K562 (cell line): ENCODE data around the gene CCDC169. TPM values are rescaled to one million over a fixed set of nuclear protein-coding genes. Genes with fewer than 3 reads are reported as not detected.

Experiments
- ATAC-seq: fragments of 200-7000 bp; cut with Tn5 transposase; 3 replicates; pipeline ENCODE4 v1.9.1; 2020; ENCODE audit warnings: moderate library complexity
- BruUV-seq: library from RNA; stranded (reverse); fragments of 400-500 nt; replicated peaks from 2 replicates; lab custom pipeline; 2021; lab: Mats Ljungman, UMichigan
- CTCF ChIA-PET: fragments of 300-600 bp; formaldehyde crosslinking; extraction: SDS; loops from one replicate; lab custom pipeline; 2021; ENCODE audit warnings: low intra/inter-chr PET ratio; lab: Yijun Ruan, JAX
- POLR2A ChIA-PET: fragments of 300-600, 350-650 bp; sonication (Branson Sonifier 250); formaldehyde crosslinking; extraction: SDS; loops from one replicate; lab custom pipeline; 2021; ENCODE audit warnings: antibody characterized with exemption, inconsistent platforms; lab: Yijun Ruan, JAX
- DNase-seq, 4 experiments: peaks; one replicate each; pipeline versions ENCODE4 v3.0.0 to v3.0.0-alpha.2; 2011 to 2018; ENCODE audit warnings: low spot score in 3 of 4, mixed read lengths in 3 of 4; ENCODE audit errors: extremely low read depth in 1 of 4
- FAIRE-seq: peaks from 2 replicates; lab custom pipeline; 2011; peaks lifted over from hg19 to GRCh38; lab: Jason Lieb, UNC
- H2AFZ ChIP-seq: 2 replicates; pipeline ENCODE4 v1.6.0; 2011; ENCODE audit warnings: low read depth, low read length, control low read depth, inconsistent platforms
- H3K27ac ChIP-seq: fragments of 200-600 bp; 3 replicates; pipeline ENCODE4 v1.8.0; 2011; ENCODE audit warnings: low read depth, mild to moderate bottlenecking, control low read depth, inconsistent platforms, low read length, moderate library complexity, mixed read lengths; ENCODE audit errors: extremely low read depth
- H3K27me3 ChIP-seq, 2 experiments: fragments of 300-600 bp in 1 of 2; 2 replicates in 1 of 2; 3 replicates in 1 of 2; pipeline versions ENCODE4 v1.6.0 to v1.8.0; 2011; ENCODE audit warnings: inconsistent platforms in 2 of 2, low read length in 2 of 2, mild to moderate bottlenecking in 1 of 2, mixed read lengths in 1 of 2, moderate library complexity in 1 of 2; ENCODE audit not compliant: control insufficient read depth in 2 of 2, insufficient read depth in 2 of 2
- H3K36me3 ChIP-seq: fragments of 300-600 bp; 3 replicates; pipeline ENCODE4 v1.8.0; 2011; ENCODE audit warnings: mild to moderate bottlenecking, low read length, inconsistent platforms; ENCODE audit not compliant: control insufficient read depth, insufficient read depth
- H3K4me1 ChIP-seq, 2 experiments: fragments of 200-600 bp in 1 of 2; replicated peaks in 1 of 2; 2 replicates in 1 of 2; 3 replicates in 1 of 2; pipeline versions ENCODE4 v1.5.1 to v1.8.0; 2011; ENCODE audit warnings: inconsistent platforms in 2 of 2, low read length in 2 of 2, mild to moderate bottlenecking in 1 of 2, mixed read lengths in 1 of 2, moderate library complexity in 1 of 2; ENCODE audit not compliant: control insufficient read depth in 2 of 2, insufficient read depth in 2 of 2
- H3K4me2 ChIP-seq: 2 replicates; pipeline ENCODE4 v1.6.1; 2011; ENCODE audit warnings: low read length, control low read depth, inconsistent platforms, mixed read lengths; ENCODE audit not compliant: insufficient read depth
- H3K4me3 ChIP-seq: fragments of 200-600 bp; sonication (generic), shearing (Covaris generic); 2 replicates; pipeline ENCODE4 v1.5.1; 2016; ENCODE audit warnings: control low read depth, inconsistent platforms
- H3K79me2 ChIP-seq: fragments of 200-600 bp; 3 replicates; pipeline ENCODE4 v1.8.0; 2011; ENCODE audit warnings: low read length, inconsistent platforms; ENCODE audit not compliant: control insufficient read depth, insufficient read depth
- H3K9ac ChIP-seq, 2 experiments: 2 replicates each; pipeline versions ENCODE4 v1.6.0 to v1.6.1; 2011; ENCODE audit warnings: low read depth in 2 of 2, low read length in 2 of 2, control low read depth in 1 of 2, inconsistent platforms in 1 of 2, mild to moderate bottlenecking in 1 of 2, mixed read lengths in 1 of 2; ENCODE audit not compliant: insufficient read depth in 1 of 2
- H3K9me1 ChIP-seq: one replicate; pipeline ENCODE4 v1.6.0; 2011; ENCODE audit warnings: inconsistent platforms, mild to moderate bottlenecking, low read length, moderate library complexity; ENCODE audit not compliant: control insufficient read depth, insufficient read depth
- H3K9me3 ChIP-seq: replicated peaks from 2 replicates; pipeline ENCODE4 v1.5.1; 2011; ENCODE audit warnings: low read depth, low read length, inconsistent platforms; ENCODE audit not compliant: control insufficient read depth, insufficient read depth
- H4K20me1 ChIP-seq: replicated peaks from 2 replicates; pipeline ENCODE4 v1.6.1; 2011; ENCODE audit warnings: low read length, inconsistent platforms, mixed read lengths; ENCODE audit not compliant: control insufficient read depth, insufficient read depth
- ARID1B ChIP-seq: fragments of 450-650 bp; IDR thresholded peaks from 2 replicates; pipeline ENCODE4 v1.6.1; 2016; ENCODE audit warnings: antibody characterized with exemption, mild to moderate bottlenecking, inconsistent platforms
- C11orf30 ChIP-seq: fragments of 450-650 bp; IDR thresholded peaks from 2 replicates; pipeline ENCODE4 v1.6.1; 2016; ENCODE audit warnings: low read depth, mild to moderate bottlenecking
- GABPA ChIP-seq: fragments of 200-800 bp; sonication (Bioruptor generic); conservative IDR thresholded peaks from 2 replicates; pipeline ENCODE4 v1.6.1; 2016; ENCODE audit warnings: low read depth, missing genetic modification characterization, missing compliant biosample characterization
- HSF4 ChIP-seq: fragments of 250-450 bp; sonication (Bioruptor Pico); IDR thresholded peaks from 2 replicates; pipeline ENCODE4 v2.1.2; 2022; ENCODE audit warnings: mild to moderate bottlenecking, moderate library complexity, borderline replicate concordance
- KLF6 ChIP-seq: fragments of 250-450 bp; sonication (Bioruptor Pico); IDR thresholded peaks from 2 replicates; pipeline ENCODE4 v1.4.0; 2020; ENCODE audit warnings: mild to moderate bottlenecking, moderate library complexity, borderline replicate concordance
- MAFK ChIP-seq: IDR thresholded peaks from 2 replicates; pipeline ENCODE4 v1.6.1; 2011; ENCODE audit warnings: low read length, improper control_type of control experiment
- NFYB ChIP-seq: IDR thresholded peaks from 2 replicates; pipeline ENCODE4 v1.6.1; 2011; ENCODE audit warnings: mild to moderate bottlenecking, moderate library complexity; ENCODE audit not compliant: insufficient read length; ENCODE audit errors: extremely low read depth
- SMAD3 ChIP-seq: fragments of 450-650 bp; formaldehyde crosslinking; conservative IDR thresholded peaks from 2 replicates; pipeline ENCODE4 v1.4.0; 2020; ENCODE audit warnings: mild to moderate bottlenecking
- STAG1 ChIP-seq: sonication (generic); formaldehyde crosslinking; IDR thresholded peaks from 2 replicates; pipeline ENCODE4 v1.5.0; 2020; ENCODE audit warnings: missing genetic modification reagents, borderline replicate concordance
- STAT5B ChIP-seq: fragments of 250-450 bp; sonication (Bioruptor Pico); IDR thresholded peaks from 2 replicates; pipeline ENCODE4 v1.8.0; 2021; ENCODE audit warnings: mild to moderate bottlenecking, inconsistent platforms
- ZBTB2 ChIP-seq: fragments of 450-650 bp; IDR thresholded peaks from 2 replicates; pipeline ENCODE4 v1.6.1; 2016; ENCODE audit warnings: antibody characterized with exemption
- ZC3H11A ChIP-seq: IDR thresholded peaks from 2 replicates; pipeline ENCODE4 v1.6.1; 2012; ENCODE audit warnings: low read depth, low read length, improper control_type of control experiment
- ZNF212 ChIP-seq: fragments of 450-650 bp; formaldehyde crosslinking; IDR thresholded peaks from 2 replicates; pipeline ENCODE4 v1.4.0; 2020; ENCODE audit warnings: mild to moderate bottlenecking
- WGBS: fragments of 100-300 bp; shearing (Covaris generic); methylation state at CpG from one replicate; pipeline ENCODE4 v1.1.6; 2016; ENCODE audit warnings: low coverage, mixed read lengths; ENCODE audit not compliant: insufficient coverage; ENCODE audit errors: missing lambda C conversion rate; 5-methylcytosine and 5-hydroxymethylcytosine counted together
- in situ Hi-C: fragments of 300-500 bp; cut with MboI; formaldehyde crosslinking; loops from 4 replicates; pipeline ENCODE4 v1.15.0; 2018; ENCODE audit warnings: inconsistent platforms, mixed read lengths
- intact Hi-C: fragments of 100-400 bp; cut with micrococcal nuclease; formaldehyde crosslinking; loops from 2 replicates; pipeline ENCODE4 v1.14.2; 2022
- polyA plus RNA-seq, 8 experiments: library from polyadenylated mRNA; depleted of rRNA in 4 of 8; stranded (reverse) in 5 of 8; unstranded in 3 of 8; fragments of >200 nt; fragmentation: Nextera tagmentation in 2 of 8; fragmentation: Illumina TruSeq in 1 of 8; extraction: Ambion mirVana in 2 of 8; extraction: Trizol in 1 of 8; gene quantifications; 2 replicates each; pipeline versions ENCODE4 v1.2.1 to v1.2.3, GENCODE V29; 2011 to 2014; ENCODE audit warnings: inconsistent platforms in 1 of 8, missing spikeins in 1 of 8
- total RNA-seq, 7 experiments: library from RNA; depleted of rRNA in 6 of 7; stranded (reverse); fragments of >200 nt in 6 of 7; fragmentation: Illumina TruSeq in 2 of 7; extraction: Trizol in 2 of 7; gene quantifications; 2 replicates each; pipeline versions ENCODE4 v1.2.1 to v1.2.3, GENCODE V29; 2011 to 2021; ENCODE audit warnings: low replicate concordance in 1 of 7
- TF ChIP-seq, protein P1 (sequence below): fragments of 250-450 bp; sonication (Bioruptor Pico); IDR thresholded peaks from 2 replicates; pipeline ENCODE4 v1.8.0; 2021; ENCODE audit warnings: mild to moderate bottlenecking, moderate library complexity

Gene CCDC169
- total and polyA plus RNA-seq, 9 of the 15 experiments (the other 6 are each of a cell fraction or from before 2014, with no cell fraction given): 6.8 to 22.0 (median 12.4) TPM

DNA sequence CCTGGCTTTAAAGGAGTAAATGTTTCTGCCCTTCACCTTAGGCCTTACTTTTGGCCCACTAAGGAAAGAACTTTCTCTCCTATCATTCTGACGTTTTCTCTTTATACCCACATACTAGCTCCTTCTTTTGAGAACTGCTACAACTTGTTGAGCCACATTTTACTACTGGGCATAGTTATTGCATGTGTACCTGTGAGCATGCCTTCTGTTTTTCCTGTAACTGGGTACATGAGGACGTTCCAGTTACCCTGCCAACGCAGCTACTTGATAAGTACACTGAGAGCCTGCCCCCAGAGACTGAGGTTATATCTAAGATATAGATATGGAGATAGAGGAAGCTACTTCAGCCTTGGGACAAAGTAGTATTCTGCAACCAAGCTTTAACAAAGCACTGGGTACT lies 3.5 kb downstream of the CCDC169 start:
- TF ChIP-seq GABPA (tag) (no peak), NFYB (no peak), MAFK (no peak), STAG1 (CRISPR knock-in tag) (no peak), ZC3H11A (no peak), ZBTB2 (no peak), ZNF212 (CRISPR knock-in tag) (no peak), C11orf30 (no peak), ARID1B (no peak), SMAD3 (no peak), HSF4 (CRISPR knock-in tag) (no peak), KLF6 (no peak), STAT5B (no peak)
- TF ChIP-seq, protein P1, sequence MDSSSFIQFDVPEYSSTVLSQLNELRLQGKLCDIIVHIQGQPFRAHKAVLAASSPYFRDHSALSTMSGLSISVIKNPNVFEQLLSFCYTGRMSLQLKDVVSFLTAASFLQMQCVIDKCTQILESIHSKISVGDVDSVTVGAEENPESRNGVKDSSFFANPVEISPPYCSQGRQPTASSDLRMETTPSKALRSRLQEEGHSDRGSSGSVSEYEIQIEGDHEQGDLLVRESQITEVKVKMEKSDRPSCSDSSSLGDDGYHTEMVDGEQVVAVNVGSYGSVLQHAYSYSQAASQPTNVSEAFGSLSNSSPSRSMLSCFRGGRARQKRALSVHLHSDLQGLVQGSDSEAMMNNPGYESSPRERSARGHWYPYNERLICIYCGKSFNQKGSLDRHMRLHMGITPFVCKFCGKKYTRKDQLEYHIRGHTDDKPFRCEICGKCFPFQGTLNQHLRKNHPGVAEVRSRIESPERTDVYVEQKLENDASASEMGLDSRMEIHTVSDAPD (CRISPR knock-in tag): no peak
- POLR2A ChIA-PET: no interaction called here

More for the DNA sequence above, 3.5 kb downstream of the CCDC169 start:
- Histone ChIP-seq H3K9me3 (no peaks in the 10 kb centered on the region), H3K4me3 (no peak overlapping the region), H3K79me2 (peaks cover 19% of the 10 kb centered on the region), H3K36me3 (peaks cover 9% of the 10 kb centered on the region; the same call in 2 of the 3 replicates), H2AFZ (no peak overlapping the region), H4K20me1 (no peaks in the 10 kb centered on the region), H3K9me1 (no peaks in the 10 kb centered on the region), H3K27ac (no peak overlapping the region), H3K27me3 (no peaks in the 10 kb centered on the region), H3K4me2 (no peak overlapping the region), H3K4me1 (peaks cover 0 to 5% of the 10 kb centered on the region in 2 experiments; a peak in 1 of 5 replicates), H3K9ac (no peak overlapping the region)
- WGBS: 47% methylated on average over 3 of the region's 3 CpGs
- in situ Hi-C loops: no loop called here
- BruUV-seq: no TSS peak
- FAIRE-seq (no peak), DNase-seq (no peak), ATAC-seq (no peak)
- intact Hi-C loops: no loop called here
- CTCF ChIA-PET: no interaction called here
